H1 (cell line): ENCODE results near the gene IL17RE. TPM values are rescaled to one million over a fixed set of nuclear protein-coding genes. Genes with fewer than 3 reads are reported as not detected.

Experiments used
- ATF2 ChIP-seq: IDR thresholded peaks from 2 replicates; pipeline ENCODE4 v1.6.1; 2012; ENCODE audit warnings: low read length, inconsistent platforms
- CBX5 ChIP-seq: fragments of 300-800, 300-1000 bp; sonication (generic); IDR thresholded peaks from 2 replicates; pipeline ENCODE4 v1.7.1; 2016; ENCODE audit warnings: antibody characterized with exemption, low read length, low read depth
- KDM4A ChIP-seq: IDR thresholded peaks from one replicate; pipeline ENCODE4 v1.7.1; 2012; ENCODE audit warnings: low read depth, mild to moderate bottlenecking, moderate library complexity, low read length, inconsistent platforms; ENCODE audit not compliant: severe bottlenecking
- RNF2 ChIP-seq: fragments of 200-900, 300-1000 bp; sonication (generic); IDR thresholded peaks from 2 replicates; pipeline ENCODE4 v1.7.1; 2016; ENCODE audit warnings: borderline replicate concordance, low read depth, mild to moderate bottlenecking, antibody characterized with exemption, low read length; ENCODE audit not compliant: poor library complexity, severe bottlenecking; ENCODE audit errors: missing control alignments
- TAF7 ChIP-seq: optimal IDR thresholded peaks from 2 replicates; pipeline ENCODE3; 2011; ENCODE audit warnings: low read depth, mild to moderate bottlenecking, inconsistent platforms, low read length, moderate library complexity, borderline replicate concordance
- TBP ChIP-seq: IDR thresholded peaks from 2 replicates; pipeline ENCODE4 v1.6.1; 2011; ENCODE audit warnings: low read depth, low read length, improper control_type of control experiment
- YY1 ChIP-seq: IDR thresholded peaks from 2 replicates; pipeline ENCODE4 v1.6.1; 2011; ENCODE audit warnings: low read depth, mild to moderate bottlenecking, low read length
- polyA plus RNA-seq, 7 experiments: library from polyadenylated mRNA; depleted of rRNA in 3 of 7; stranded (reverse) in 5 of 7; unstranded in 2 of 7; fragments of >200 nt in 5 of 7; fragments of 200-250 nt in 2 of 7; gene quantifications; 1 replicate in 5 of 7; 2 replicates in 1 of 7; 4 replicates in 1 of 7; pipeline versions ENCODE4 v1.2.1 to v1.2.3, GENCODE V29; 2011 to 2013; ENCODE audit warnings: missing spikeins in 2 of 7, mixed read lengths in 2 of 7
- total RNA-seq: library from RNA; stranded (reverse); fragmentation: NEBNext Ultra II Directional; extraction: Animal tissue kit (Norgen Biotek cat#: 25700); gene quantifications from 2 replicates; pipeline ENCODE4 v1.2.1, GENCODE V29; 2021

Gene IL17RE
- total and polyA plus RNA-seq, 2 of the 8 experiments (the other 6 are each of a cell fraction or from before 2014, with no cell fraction given) = 3.4 to 4.9 TPM

GRCh38 chr3:9879830-9880549 lies 22.7 kb upstream of the IL17RE start, which contains the start of gene CIDEC (continued):
- no peak for TF ChIP-seq ATF2
- TF ChIP-seq CBX5 = no peak
- no peak for TF ChIP-seq YY1
- TF ChIP-seq TAF7 = no peak
- TF ChIP-seq RNF2 = no peak
- no peak for TF ChIP-seq KDM4A
- TF ChIP-seq TBP = no peak
